ENCODE data around the gene APBB1IP. TPM values are rescaled to one million over a fixed set of nuclear protein-coding genes. Genes with fewer than 3 reads are reported as not detected.

Gene APBB1IP
- total RNA-seq, 4 donors from 2014 or later, result 1.0 to 4.5 (median 2.7) TPM

- TF ChIP-seq CTCF (IDR thresholded peaks at IDR 0.05) (no peak), EP300 (IDR thresholded peaks at IDR 0.05) (no peak), POLR2A (IDR thresholded peaks at IDR 0.05) (no peak), POLR2AphosphoS5 (IDR thresholded peaks at IDR 0.05) (no peak)
- H3K36me3 ChIP-seq, result no peaks in the 10 kb centered on the region
- no peak overlapping the region for H3K27ac ChIP-seq
- no peaks in the 10 kb centered on the region for H3K27me3 ChIP-seq
- H3K4me3 ChIP-seq, result no peak overlapping the region
- WGBS, result 84% methylated on average over 10 of the region's 10 CpGs
- no peak for DNase-seq (ENCODE audit: low spot score in 2 of 2)
- no peaks in the 10 kb centered on the region for H3K4me1 ChIP-seq
- no peaks in the 10 kb centered on the region for H3K9me3 ChIP-seq
Measured at GRCh38 chr10:26478061-26478460, 39.9 kb downstream of the APBB1IP start.

GRCh38 chr10:26479766-26480492, 41.8 kb downstream of the APBB1IP start:
- H3K27ac ChIP-seq, result no peak overlapping the region
- H3K4me1 ChIP-seq, result no peaks in the 10 kb centered on the region
- TF ChIP-seq POLR2A (IDR thresholded peaks at IDR 0.05), result no peak
- no peak for TF ChIP-seq EP300 (IDR thresholded peaks at IDR 0.05)
- no peak for TF ChIP-seq CTCF (IDR thresholded peaks at IDR 0.05)
- TF ChIP-seq POLR2AphosphoS5 (IDR thresholded peaks at IDR 0.05), result no peak
- H3K36me3 ChIP-seq, result no peaks in the 10 kb centered on the region
- H3K27me3 ChIP-seq, result no peaks in the 10 kb centered on the region
- no peak overlapping the region for H3K4me3 ChIP-seq
- no peak for DNase-seq (ENCODE audit: low spot score in 2 of 2)
- no peaks in the 10 kb centered on the region for H3K9me3 ChIP-seq
- 74% methylated on average over 3 of the region's 6 CpGs for WGBS

- TF ChIP-seq EP300 (IDR thresholded peaks at IDR 0.05) (no peak), CTCF (IDR thresholded peaks at IDR 0.05) (no peak), POLR2AphosphoS5 (IDR thresholded peaks at IDR 0.05) (no peak), POLR2A (IDR thresholded peaks at IDR 0.05) (no peak)
- 94% methylated on average over 2 of the region's 2 CpGs for WGBS
- Histone ChIP-seq H3K27me3 (no peaks in the 10 kb centered on the region), H3K4me1 (no peaks in the 10 kb centered on the region), H3K27ac (no peak overlapping the region), H3K9me3 (no peaks in the 10 kb centered on the region), H3K4me3 (no peak overlapping the region), H3K36me3 (no peaks in the 10 kb centered on the region)
- DNase-seq (ENCODE audit: low spot score in 2 of 2), result no peak
Measured at GRCh38 chr10:26481315-26481692, 43.2 kb downstream of the APBB1IP start.

GRCh38 chr10:26481914-26482550, 43.9 kb downstream of the APBB1IP start:
- WGBS, result 73% methylated on average over 8 of the region's 8 CpGs
- Histone ChIP-seq H3K4me1 (no peaks in the 10 kb centered on the region), H3K27me3 (no peaks in the 10 kb centered on the region), H3K27ac (no peak overlapping the region), H3K9me3 (no peaks in the 10 kb centered on the region), H3K36me3 (no peaks in the 10 kb centered on the region), H3K4me3 (no peak overlapping the region)
- TF ChIP-seq EP300 (IDR thresholded peaks at IDR 0.05), result no peak
- no peak for TF ChIP-seq POLR2A (IDR thresholded peaks at IDR 0.05)
- TF ChIP-seq POLR2AphosphoS5 (IDR thresholded peaks at IDR 0.05), result no peak
- TF ChIP-seq CTCF (IDR thresholded peaks at IDR 0.05), result no peak
- no peak for DNase-seq (ENCODE audit: low spot score in 2 of 2)

- Histone ChIP-seq H3K27me3 (no peaks in the 10 kb centered on the region), H3K27ac (no peak overlapping the region), H3K4me3 (no peak overlapping the region), H3K36me3 (no peaks in the 10 kb centered on the region), H3K4me1 (peaks cover 4% of the 10 kb centered on the region), H3K9me3 (no peaks in the 10 kb centered on the region)
- 91% methylated on average over 2 of the region's 2 CpGs for WGBS
- TF ChIP-seq POLR2A (IDR thresholded peaks at IDR 0.05) (no peak), POLR2AphosphoS5 (IDR thresholded peaks at IDR 0.05) (no peak), CTCF (IDR thresholded peaks at IDR 0.05) (no peak), EP300 (IDR thresholded peaks at IDR 0.05) (no peak)
- DNase-seq (ENCODE audit: low spot score in 2 of 2), result no peak
Measured at GRCh38 chr10:26483554-26483953, 45.4 kb downstream of the APBB1IP start.
